Endodermal cell (in vitro differentiated cells): ENCODE data around the gene ABCC5. TPM values are rescaled to one million over a fixed set of nuclear protein-coding genes. Genes with fewer than 3 reads are reported as not detected.

Source experiments
- DNase-seq: peaks from one replicate; pipeline ENCODE4 v3.0.0-alpha.2; 2017
- H3K27ac ChIP-seq: 2 replicates; pipeline ENCODE4 v1.5.1; 2013; ENCODE audit warnings: mild to moderate bottlenecking, low read depth, low read length, moderate library complexity
- H3K27me3 ChIP-seq: 2 replicates; pipeline ENCODE4 v1.6.1; 2013; ENCODE audit warnings: mild to moderate bottlenecking, low read length, moderate library complexity; ENCODE audit not compliant: insufficient read depth, control insufficient read depth, poor library complexity, severe bottlenecking
- H3K36me3 ChIP-seq: 2 replicates; pipeline ENCODE4 v1.7.0; 2013; ENCODE audit warnings: mild to moderate bottlenecking, low read length, moderate library complexity; ENCODE audit not compliant: control insufficient read depth, insufficient read depth
- H3K4me1 ChIP-seq: one replicate; pipeline ENCODE4 v1.7.0; 2013; ENCODE audit warnings: low read length; ENCODE audit not compliant: control insufficient read depth, insufficient read depth
- H3K4me3 ChIP-seq: 2 replicates; pipeline ENCODE4 v1.5.1; 2013; ENCODE audit warnings: mild to moderate bottlenecking, low read length, moderate library complexity
- H3K9ac ChIP-seq: 2 replicates; pipeline ENCODE4 v1.6.1; 2013; ENCODE audit warnings: mild to moderate bottlenecking, low read length, moderate library complexity; ENCODE audit not compliant: poor library complexity, severe bottlenecking; ENCODE audit errors: extremely low read depth
- H3K9me3 ChIP-seq: 2 replicates; pipeline ENCODE4 v1.6.1; 2013; ENCODE audit warnings: mild to moderate bottlenecking, low read length, moderate library complexity; ENCODE audit not compliant: control insufficient read depth
- H3K27ac Mint-ChIP-seq: 2 replicates; pipeline ENCODE4 v1.8.0; 2020; ENCODE audit warnings: mixed read lengths
- H3K27me3 Mint-ChIP-seq: 2 replicates; pipeline ENCODE4 v1.8.0; 2021; ENCODE audit warnings: mild to moderate bottlenecking, mixed read lengths; ENCODE audit not compliant: insufficient read depth
- H3K36me3 Mint-ChIP-seq: 2 replicates; pipeline ENCODE4 v1.8.0; 2020; ENCODE audit warnings: low read depth, mixed read lengths
- H3K4me1 Mint-ChIP-seq: 2 replicates; pipeline ENCODE4 v1.8.0; 2020; ENCODE audit warnings: mixed read lengths
- H3K4me3 Mint-ChIP-seq: 2 replicates; pipeline ENCODE4 v1.8.0; 2020; ENCODE audit warnings: mild to moderate bottlenecking, moderate library complexity, mixed read lengths
- H3K9me3 Mint-ChIP-seq: 2 replicates; pipeline ENCODE4 v1.8.0; 2020; ENCODE audit warnings: mild to moderate bottlenecking, mixed read lengths
- WGBS, 2 experiments: methylation state at CpG; one replicate each; pipeline versions ENCODE4 v1.1.5 to v1.1.7; 2013; ENCODE audit warnings: missing lambda C conversion rate in 2 of 2, mixed read lengths in 1 of 2; ENCODE audit not compliant: insufficient coverage in 1 of 2, insufficient read length in 1 of 2; 5-methylcytosine and 5-hydroxymethylcytosine counted together
- total RNA-seq, 2 donors: library from RNA; stranded (reverse); fragmentation: NEBNext Ultra II Directional in 1 of 2; extraction: Animal tissue kit (Norgen Biotek cat#: 25700) in 1 of 2; gene quantifications; 2 replicates in 1 of 2; 3 replicates in 1 of 2; pipeline ENCODE4 v1.2.1, GENCODE V29; 2021
- TF ChIP-seq, protein P1 (sequence below): fragments of 200-600 bp; sonication (generic); conservative IDR thresholded peaks from 2 replicates; pipeline ENCODE4 v1.5.0; 2021; ENCODE audit warnings: antibody characterized with exemption, mild to moderate bottlenecking

Gene ABCC5
- total RNA-seq, 2 donors from 2014 or later = 32.8 to 35.7 TPM

GRCh38 chr3:183917776-183918175 is 99.9 kb downstream of the ABCC5 start:
- no peaks in the 10 kb centered on the region for H3K9me3 ChIP-seq
- no peak for DNase-seq
- WGBS, 2 experiments = 90 to 100% methylated on average over 1 to 4 of the region's 4 CpGs
- H3K9ac ChIP-seq = no peak overlapping the region
- TF ChIP-seq, protein P1, sequence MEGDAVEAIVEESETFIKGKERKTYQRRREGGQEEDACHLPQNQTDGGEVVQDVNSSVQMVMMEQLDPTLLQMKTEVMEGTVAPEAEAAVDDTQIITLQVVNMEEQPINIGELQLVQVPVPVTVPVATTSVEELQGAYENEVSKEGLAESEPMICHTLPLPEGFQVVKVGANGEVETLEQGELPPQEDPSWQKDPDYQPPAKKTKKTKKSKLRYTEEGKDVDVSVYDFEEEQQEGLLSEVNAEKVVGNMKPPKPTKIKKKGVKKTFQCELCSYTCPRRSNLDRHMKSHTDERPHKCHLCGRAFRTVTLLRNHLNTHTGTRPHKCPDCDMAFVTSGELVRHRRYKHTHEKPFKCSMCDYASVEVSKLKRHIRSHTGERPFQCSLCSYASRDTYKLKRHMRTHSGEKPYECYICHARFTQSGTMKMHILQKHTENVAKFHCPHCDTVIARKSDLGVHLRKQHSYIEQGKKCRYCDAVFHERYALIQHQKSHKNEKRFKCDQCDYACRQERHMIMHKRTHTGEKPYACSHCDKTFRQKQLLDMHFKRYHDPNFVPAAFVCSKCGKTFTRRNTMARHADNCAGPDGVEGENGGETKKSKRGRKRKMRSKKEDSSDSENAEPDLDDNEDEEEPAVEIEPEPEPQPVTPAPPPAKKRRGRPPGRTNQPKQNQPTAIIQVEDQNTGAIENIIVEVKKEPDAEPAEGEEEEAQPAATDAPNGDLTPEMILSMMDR = no peak
- H3K36me3 ChIP-seq = peaks cover 10% of the 10 kb centered on the region
- Mint-ChIP-seq H3K27ac (no peak overlapping the region), H3K4me3 (no peak overlapping the region), H3K36me3 (peaks cover 23% of the 10 kb centered on the region), H3K27me3 (peaks cover 64% of the 10 kb centered on the region), H3K9me3 (no peaks in the 10 kb centered on the region), H3K4me1 (peaks cover 5% of the 10 kb centered on the region)
- peaks cover 56% of the 10 kb centered on the region for H3K27me3 ChIP-seq
- peaks cover 3% of the 10 kb centered on the region for H3K4me1 ChIP-seq
- no peak overlapping the region for H3K27ac ChIP-seq
- H3K4me3 ChIP-seq = no peak overlapping the region

GRCh38 chr3:183914856-183915255 is 102.8 kb downstream of the ABCC5 start:
- no peak for DNase-seq
- no peaks in the 10 kb centered on the region for H3K9me3 Mint-ChIP-seq
- Histone ChIP-seq H3K4me1 (peaks cover 3% of the 10 kb centered on the region), H3K36me3 (no peaks in the 10 kb centered on the region), H3K27ac (no peak overlapping the region), H3K9ac (no peak overlapping the region), H3K4me3 (no peak overlapping the region), H3K27me3 (peaks cover 84% of the 10 kb centered on the region), H3K9me3 (no peaks in the 10 kb centered on the region)
- WGBS, 2 experiments = 83% methylated on average over 4 of the region's 5 CpGs; no CpG with 5 or more reads in 1 of the 2 experiments
- H3K36me3 Mint-ChIP-seq = peaks cover 5% of the 10 kb centered on the region
- peaks cover 5% of the 10 kb centered on the region for H3K4me1 Mint-ChIP-seq
- H3K27me3 Mint-ChIP-seq = peaks cover 93% of the 10 kb centered on the region
- no peak overlapping the region for H3K4me3 Mint-ChIP-seq
- TF ChIP-seq, protein P1 = no peak
- no peak overlapping the region for H3K27ac Mint-ChIP-seq

GRCh38 chr3:183913580-183913920 is 104.1 kb downstream of the ABCC5 start:
- 76 to 88% methylated on average over 8 to 9 of the region's 9 CpGs for WGBS, 2 experiments

More at GRCh38 chr3:183913580-183913920, 104.1 kb downstream of the ABCC5 start:
- H3K36me3 ChIP-seq = no peaks in the 10 kb centered on the region
- H3K4me3 Mint-ChIP-seq = no peak overlapping the region
- no peak overlapping the region for H3K4me3 ChIP-seq
- H3K9me3 Mint-ChIP-seq = no peaks in the 10 kb centered on the region
- peaks cover 92% of the 10 kb centered on the region for H3K27me3 ChIP-seq
- H3K9me3 ChIP-seq = no peaks in the 10 kb centered on the region
- H3K27me3 Mint-ChIP-seq = peaks cover 97% of the 10 kb centered on the region
- no peak overlapping the region for H3K27ac Mint-ChIP-seq
- H3K4me1 Mint-ChIP-seq = peaks cover 5% of the 10 kb centered on the region
- no peak overlapping the region for H3K27ac ChIP-seq
- DNase-seq = no peak
- H3K36me3 Mint-ChIP-seq = no peaks in the 10 kb centered on the region
- H3K9ac ChIP-seq = no peak overlapping the region
- peaks cover 3% of the 10 kb centered on the region for H3K4me1 ChIP-seq
- TF ChIP-seq, protein P1 = no peak
